ENCODE data around the gene ATP2A3.

Gene ATP2A3

GRCh38 chr17:3990386-3991127, 26.3 kb upstream of the ATP2A3 start:
- no peak for DNase-seq

GRCh38 chr17:3989041-3989886, 25.0 kb upstream of the ATP2A3 start:
- DNase-seq, result no peak

- DNase-seq, result no peak
Observed at GRCh38 chr17:3988297-3989040, 24.2 kb upstream of the ATP2A3 start.

- DNase-seq, result no peak
Observed at GRCh38 chr17:3986939-3987335, 22.7 kb upstream of the ATP2A3 start.

GRCh38 chr17:3986270-3986938, 22.2 kb upstream of the ATP2A3 start:
- no peak for DNase-seq

GRCh38 chr17:3985846-3986245, 21.6 kb upstream of the ATP2A3 start:
- DNase-seq, result no peak

GRCh38 chr17:3983606-3984484, 19.6 kb upstream of the ATP2A3 start:
- DNase-seq, result no peak

- DNase-seq, result no peak
Observed at GRCh38 chr17:3982541-3983017, 18.3 kb upstream of the ATP2A3 start.

GRCh38 chr17:3982113-3982512, 17.9 kb upstream of the ATP2A3 start:
- DNase-seq, result no peak

GRCh38 chr17:3981455-3981854, 17.2 kb upstream of the ATP2A3 start:
- no peak for DNase-seq

- DNase-seq, result no peak
Observed at GRCh38 chr17:3980381-3981014, 16.3 kb upstream of the ATP2A3 start.

GRCh38 chr17:3979290-3979611, 15.0 kb upstream of the ATP2A3 start:
- DNase-seq, result no peak

- DNase-seq, result peak; percentile 34
Observed at GRCh38 chr17:3978421-3979289, 14.4 kb upstream of the ATP2A3 start.

- DNase-seq, result no peak
Observed at GRCh38 chr17:3977387-3977786, 13.2 kb upstream of the ATP2A3 start.

GRCh38 chr17:3976675-3977171, 12.5 kb upstream of the ATP2A3 start:
- DNase-seq, result peak; percentile 74

GRCh38 chr17:3974980-3975379, 10.7 kb upstream of the ATP2A3 start:
- DNase-seq, result no peak

GRCh38 chr17:3974138-3974687, 10.0 kb upstream of the ATP2A3 start:
- DNase-seq, result no peak

- DNase-seq, result no peak
Observed at GRCh38 chr17:3973495-3974137, 9.4 kb upstream of the ATP2A3 start.

- DNase-seq, result no peak
Observed at GRCh38 chr17:3972931-3973330, 8.7 kb upstream of the ATP2A3 start.

Measured in NCI-H2029 treated with DMSO at 0.1 percent for 48 hours (cell line).